ENCODE measurements around the gene MTA1. TPM values are rescaled to one million over a fixed set of nuclear protein-coding genes. Genes with fewer than 3 reads are reported as not detected.

Gene MTA1
- total and polyA plus RNA-seq, 10 of the 15 experiments (the other 5 are each of a cell fraction or from before 2014, with no cell fraction given): 0.14 to 162 (median 30.6) TPM

DNA sequence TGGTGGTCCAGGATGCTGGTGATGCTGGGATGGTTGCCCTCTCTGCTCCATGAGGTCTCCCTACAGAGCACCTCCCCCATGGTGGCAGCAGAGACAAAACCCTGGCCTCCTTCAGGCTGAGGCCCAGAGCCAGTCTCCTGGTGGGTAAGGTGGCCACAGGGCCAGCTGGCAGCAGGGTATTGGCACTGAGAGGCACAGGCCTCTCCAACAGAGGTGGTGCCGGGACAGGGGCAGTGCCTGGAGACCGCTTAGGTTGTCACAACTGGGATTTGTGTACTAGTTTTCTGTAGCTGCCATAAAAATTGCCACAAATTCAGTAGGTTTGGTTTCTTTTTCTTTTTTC, 6.1 kb upstream of the MTA1 start:
- ChIA-PET CTCF (interaction anchor here (1.4 kb wide), 1 partner anchor 42 kb away, joined by 5 read pairs; no protein-coding TSS in a partner anchor), SMC1A (ENCODE audit: uncharacterized antibody, unreplicated experiment) (interaction anchor here (1.8 kb wide), 1 partner anchor 10 kb away, joined by 5 read pairs; no protein-coding TSS in a partner anchor), POLR2A (no interaction called here), RAD21 (ENCODE audit: unreplicated experiment) (no interaction called here)
- Histone ChIP-seq H3K9me3 (replicated peaks; ENCODE audit: control insufficient read depth, insufficient read depth, low read length) (no peaks in the 10 kb centered on the region), H3K27me3 (replicated peaks in 1 of 2; ENCODE audit: control insufficient read depth in 2 of 2, insufficient read depth in 2 of 2, low read length in 1 of 2) (peaks cover 7 to 10% of the 10 kb centered on the region in 2 experiments; a peak in 3 of 4 replicates), H3K4me3 (no peak overlapping the region), H3K79me2 (ENCODE audit: control insufficient read depth, insufficient read depth, low read length) (no peaks in the 10 kb centered on the region), H2AFZ (ENCODE audit: control insufficient read depth, low read depth, low read length) (no peak overlapping the region), H4K20me1 (ENCODE audit: control insufficient read depth, insufficient read depth) (no peaks in the 10 kb centered on the region), H3K4me1 (ENCODE audit: control insufficient read depth, insufficient read depth, low read length) (no peaks in the 10 kb centered on the region), H3K27ac (ENCODE audit: control insufficient read depth, insufficient read depth) (no peak overlapping the region), H3K4me2 (ENCODE audit: control insufficient read depth, insufficient read depth) (no peak overlapping the region), H3K9ac (ENCODE audit: control insufficient read depth, insufficient read depth, low read length) (no peak overlapping the region), H3K36me3 (ENCODE audit: control insufficient read depth in 2 of 2, insufficient read depth in 2 of 2, low read length in 1 of 2) (no peaks in the 10 kb centered on the region)
- DNase-seq (ENCODE audit: low read depth, low spot score) (no peak), ATAC-seq (no peak), FAIRE-seq (no peak)
- in situ Hi-C loops (cut with MboI) (no loop called here), intact Hi-C loops (cut with micrococcal nuclease; ENCODE audit: unreplicated experiment) (no loop called here)
- TF ChIP-seq JUND (IDR thresholded peaks at IDR 0.05; ENCODE audit: low read depth, low read length) (no peak), SMAD5 (IDR thresholded peaks at IDR 0.05; ENCODE audit: low read depth) (no peak), NR2C2 (IDR thresholded peaks at IDR 0.05; ENCODE audit: borderline replicate concordance, control insufficient read depth, insufficient read length, low read depth) (no peak)
- TF ChIP-seq, protein P1, sequence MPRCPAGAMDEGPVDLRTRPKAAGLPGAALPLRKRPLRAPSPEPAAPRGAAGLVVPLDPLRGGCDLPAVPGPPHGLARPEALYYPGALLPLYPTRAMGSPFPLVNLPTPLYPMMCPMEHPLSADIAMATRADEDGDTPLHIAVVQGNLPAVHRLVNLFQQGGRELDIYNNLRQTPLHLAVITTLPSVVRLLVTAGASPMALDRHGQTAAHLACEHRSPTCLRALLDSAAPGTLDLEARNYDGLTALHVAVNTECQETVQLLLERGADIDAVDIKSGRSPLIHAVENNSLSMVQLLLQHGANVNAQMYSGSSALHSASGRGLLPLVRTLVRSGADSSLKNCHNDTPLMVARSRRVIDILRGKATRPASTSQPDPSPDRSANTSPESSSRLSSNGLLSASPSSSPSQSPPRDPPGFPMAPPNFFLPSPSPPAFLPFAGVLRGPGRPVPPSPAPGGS (IDR thresholded peaks at IDR 0.05; ENCODE audit: borderline replicate concordance, insufficient read depth, low read depth, low read length, poor library complexity, severe bottlenecking): no peak
- 95% methylated on average over 2 of the region's 2 CpGs for WGBS (ENCODE audit: insufficient coverage, insufficient replicate concordance, low lambda C conversion rate, missing lambda C conversion rate)
- no TSS peak for BruUV-seq (replicated peaks)
